ENCODE data around the gene UCKL1. TPM values are rescaled to one million over a fixed set of nuclear protein-coding genes. Genes with fewer than 3 reads are reported as not detected.
A peak's percentile ranks its signal among the peaks of the same experiment; 100 is the strongest.

The UCKL1 gene
- 24.3 to 27.5 TPM (median 27.2 TPM) in 3 replicates for total RNA-seq
- long read RNA-seq, partial matches to known transcripts, result 10 of 57 reads
- long read RNA-seq, other reads (novel, unspliced or antisense), result 47 of 57 reads

- no peak for DNase-seq (ENCODE audit: low spot score)
- peak within 1 kb of the TSS; percentile 80 for H3K4me3 Mint-ChIP-seq (ENCODE audit: unreplicated experiment)
- no peaks in the 10 kb centered on the region for H3K27me3 Mint-ChIP-seq (ENCODE audit: low read depth)
- peaks cover 41% of the 10 kb centered on the region for H3K4me1 Mint-ChIP-seq (ENCODE audit: low read depth)
- H3K36me3 Mint-ChIP-seq (ENCODE audit: low read depth), result peaks cover 3% of the 10 kb centered on the region
- peak within 1 kb of the TSS; percentile 93 for H3K27ac Mint-ChIP-seq (ENCODE audit: unreplicated experiment)
- H3K9me3 Mint-ChIP-seq (ENCODE audit: low read depth), result no peaks in the 10 kb centered on the region
- peak; percentile 61 for TF ChIP-seq CTCF (IDR thresholded peaks at IDR 0.05)
These were observed at the start of gene UCKL1 for GRCh38 chr20:63955827-63956663. UCKL1 (minus strand) TSS chr20:63956416; CDS start chr20:63956372, 44 bp downstream.

DNA sequence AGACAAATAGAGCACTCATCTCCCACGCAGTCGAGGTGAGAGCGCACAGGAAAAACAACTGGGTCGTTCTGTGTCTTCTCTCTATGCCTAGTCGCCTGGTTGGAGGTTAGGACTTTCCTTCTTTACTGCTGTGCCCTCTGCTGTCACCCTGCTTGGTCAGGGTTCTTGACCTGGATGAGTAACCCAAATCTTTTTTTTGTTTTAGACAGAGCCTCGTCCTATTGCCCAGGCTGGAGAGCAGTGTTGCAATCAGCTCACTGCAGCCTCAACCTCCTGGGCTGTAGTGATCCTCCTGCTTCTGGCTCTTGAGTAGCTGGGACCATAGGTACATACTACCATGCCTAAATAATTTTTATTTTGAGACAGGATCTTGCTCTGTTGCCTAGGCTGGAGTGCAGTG lies 49.2 kb upstream of the UCKL1 start:
- no peak overlapping the region for H3K4me3 Mint-ChIP-seq (ENCODE audit: unreplicated experiment)

GRCh38 chr20:64003960-64004725 lies 47.9 kb upstream of the UCKL1 start:
- peaks cover 30% of the 10 kb centered on the region for H3K36me3 Mint-ChIP-seq (ENCODE audit: low read depth)
- H3K27ac Mint-ChIP-seq (ENCODE audit: unreplicated experiment), result no peak overlapping the region
- H3K4me1 Mint-ChIP-seq (ENCODE audit: low read depth), result no peaks in the 10 kb centered on the region
- no peak overlapping the region for H3K4me3 Mint-ChIP-seq (ENCODE audit: unreplicated experiment)
- no peak for TF ChIP-seq CTCF (IDR thresholded peaks at IDR 0.05)
- H3K27me3 Mint-ChIP-seq (ENCODE audit: low read depth), result no peaks in the 10 kb centered on the region
- no peak for DNase-seq (ENCODE audit: low spot score)
- H3K9me3 Mint-ChIP-seq (ENCODE audit: low read depth), result no peaks in the 10 kb centered on the region

More for the DNA sequence above, 49.2 kb upstream of the UCKL1 start:
- Mint-ChIP-seq H3K36me3 (ENCODE audit: low read depth) (peaks cover 31% of the 10 kb centered on the region), H3K27ac (ENCODE audit: unreplicated experiment) (no peak overlapping the region), H3K27me3 (ENCODE audit: low read depth) (no peaks in the 10 kb centered on the region), H3K4me1 (ENCODE audit: low read depth) (no peaks in the 10 kb centered on the region), H3K9me3 (ENCODE audit: low read depth) (no peaks in the 10 kb centered on the region)
- no peak for TF ChIP-seq CTCF (IDR thresholded peaks at IDR 0.05)
- DNase-seq (ENCODE audit: low spot score), result no peak

- Mint-ChIP-seq H3K27me3 (ENCODE audit: low read depth) (no peaks in the 10 kb centered on the region), H3K27ac (ENCODE audit: unreplicated experiment) (no peak overlapping the region), H3K36me3 (ENCODE audit: low read depth) (peaks cover 29% of the 10 kb centered on the region), H3K4me1 (ENCODE audit: low read depth) (no peaks in the 10 kb centered on the region), H3K4me3 (ENCODE audit: unreplicated experiment) (no peak overlapping the region), H3K9me3 (ENCODE audit: low read depth) (no peaks in the 10 kb centered on the region)
- no peak for DNase-seq (ENCODE audit: low spot score)
- no peak for TF ChIP-seq CTCF (IDR thresholded peaks at IDR 0.05)
These were observed 45.4 kb upstream of the UCKL1 start for GRCh38 chr20:64001607-64002011.

DNA sequence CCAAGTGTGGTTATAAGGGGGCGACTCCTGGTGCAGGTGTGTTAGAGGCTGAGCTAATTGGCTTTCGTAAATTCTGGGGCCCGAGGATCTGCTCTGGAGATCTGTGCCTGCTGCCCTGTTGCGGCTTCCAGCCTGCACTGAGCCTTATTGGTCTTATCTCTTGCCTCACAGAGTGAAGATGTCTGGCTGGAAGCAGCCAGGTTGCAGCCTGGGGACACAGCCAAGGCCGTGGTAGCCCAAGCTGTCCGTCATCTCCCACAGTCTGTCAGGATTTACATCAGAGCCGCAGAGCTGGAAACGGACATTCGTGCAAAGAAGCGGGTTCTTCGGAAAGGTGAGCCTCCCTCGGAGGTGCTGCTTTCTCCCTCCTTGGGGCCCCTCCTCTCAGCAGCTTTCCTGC lies 44.7 kb upstream of the UCKL1 start:
- no peak for DNase-seq (ENCODE audit: low spot score)

More for the DNA sequence above, 44.7 kb upstream of the UCKL1 start:
- H3K36me3 Mint-ChIP-seq (ENCODE audit: low read depth), result peaks cover 29% of the 10 kb centered on the region
- H3K4me3 Mint-ChIP-seq (ENCODE audit: unreplicated experiment), result no peak overlapping the region
- no peaks in the 10 kb centered on the region for H3K27me3 Mint-ChIP-seq (ENCODE audit: low read depth)
- H3K4me1 Mint-ChIP-seq (ENCODE audit: low read depth), result no peaks in the 10 kb centered on the region
- H3K9me3 Mint-ChIP-seq (ENCODE audit: low read depth), result no peaks in the 10 kb centered on the region
- H3K27ac Mint-ChIP-seq (ENCODE audit: unreplicated experiment), result no peak overlapping the region
- no peak for TF ChIP-seq CTCF (IDR thresholded peaks at IDR 0.05)
